OCI-LY7 (cell line): Measurements from ENCODE around the gene C1orf21. TPM values are rescaled to one million over a fixed set of nuclear protein-coding genes. Genes with fewer than 3 reads are reported as not detected.

Experiments
- BruUV-seq: library from RNA; stranded (reverse); fragments of 400-500 nt; replicated peaks from 2 replicates; lab custom pipeline; 2021; lab: Mats Ljungman, UMichigan
- CTCF ChIA-PET: fragments of 300-600 bp; sonication (Branson Sonifier 250); formaldehyde crosslinking; loops from one replicate; lab custom pipeline; 2022; ENCODE audit warnings: antibody characterized with exemption; ENCODE audit not compliant: unreplicated experiment; lab: Charles Lee
- POLR2A ChIA-PET: fragments of 300-600 bp; sonication (Branson Sonifier 250); formaldehyde crosslinking; loops from one replicate; lab custom pipeline; 2022; ENCODE audit warnings: antibody characterized with exemption; lab: Charles Lee
- DNase-seq: peaks from one replicate; pipeline ENCODE4 v3.0.0-alpha.2; 2015; ENCODE audit warnings: low spot score
- H2AFZ ChIP-seq: fragments of 200-600 bp; sonication (generic), shearing (Covaris generic); 2 replicates; pipeline ENCODE4 v1.6.1; 2014; ENCODE audit warnings: mild to moderate bottlenecking, antibody characterized with exemption, low read length, moderate library complexity
- H3K27ac ChIP-seq: fragments of 200-600 bp; sonication (generic); 2 replicates; pipeline ENCODE4 v1.5.1; 2014; ENCODE audit warnings: mixed run types, low read depth, mild to moderate bottlenecking, moderate library complexity, low read length, inconsistent platforms; ENCODE audit not compliant: poor library complexity, severe bottlenecking
- H3K36me3 ChIP-seq: fragments of 200-600 bp; sonication (generic); 2 replicates; pipeline ENCODE4 v1.6.1; 2014; ENCODE audit warnings: mild to moderate bottlenecking, antibody characterized with exemption, low read length, moderate library complexity, mixed read lengths; ENCODE audit not compliant: insufficient read depth
- H3K4me1 ChIP-seq: fragments of 200-600 bp; sonication (generic); 2 replicates; pipeline ENCODE4 v1.5.1; 2014; ENCODE audit warnings: mild to moderate bottlenecking, low read length; ENCODE audit not compliant: insufficient read depth, poor library complexity, severe bottlenecking
- H3K4me2 ChIP-seq: fragments of 200-600 bp; sonication (generic); 2 replicates; pipeline ENCODE4 v1.6.1; 2014; ENCODE audit warnings: mild to moderate bottlenecking, low read length
- H3K4me3 ChIP-seq: fragments of 200-600 bp; sonication (generic); 2 replicates; pipeline ENCODE4 v1.5.1; 2014; ENCODE audit warnings: mild to moderate bottlenecking, low read depth, low read length; ENCODE audit not compliant: poor library complexity, severe bottlenecking
- H3K79me2 ChIP-seq: fragments of 200-600 bp; sonication (generic); 2 replicates; pipeline ENCODE4 v1.6.1; 2016; ENCODE audit warnings: low read depth, mild to moderate bottlenecking, low read length, moderate library complexity, mixed read lengths; ENCODE audit not compliant: insufficient read depth
- H3K9me2 ChIP-seq: fragments of 200-600 bp; sonication (generic); 2 replicates; pipeline ENCODE4 v1.6.1; 2016; ENCODE audit warnings: mild to moderate bottlenecking, low read length, mixed read lengths; ENCODE audit not compliant: insufficient read depth
- H3K9me3 ChIP-seq: fragments of 200-600 bp; sonication (generic); 2 replicates; pipeline ENCODE4 v1.6.1; 2014; ENCODE audit warnings: mild to moderate bottlenecking, mixed run types, low read length, mixed read lengths
- H4K20me1 ChIP-seq: fragments of 200-600 bp; sonication (generic); 2 replicates; pipeline ENCODE4 v1.6.1; 2014; ENCODE audit warnings: mild to moderate bottlenecking, antibody characterized with exemption, low read length, moderate library complexity, mixed read lengths; ENCODE audit not compliant: insufficient read depth
- EZH2phosphoT487 ChIP-seq: fragments of 200-600 bp; sonication (generic); IDR thresholded peaks from 2 replicates; pipeline ENCODE4 v1.6.1; 2018; ENCODE audit warnings: low read depth, borderline replicate concordance, mild to moderate bottlenecking, mixed run types, antibody characterized with exemption, low read length, moderate library complexity, mixed read lengths
- intact Hi-C: fragments of 100-400 bp; cut with micrococcal nuclease; formaldehyde crosslinking; loops from one replicate; pipeline ENCODE4 v1.10.0; 2022; ENCODE audit not compliant: unreplicated experiment
- total RNA-seq, 2 experiments: library from RNA; depleted of rRNA in 1 of 2; stranded (reverse); fragments of >200 nt in 1 of 2; shearing (Covaris generic) in 1 of 2; gene quantifications; 2 replicates each; pipeline ENCODE4 v1.2.3, GENCODE V29; 2014 to 2022
- TF ChIP-seq, protein P1 (sequence below): fragments of 200-600 bp; sonication (generic); conservative IDR thresholded peaks from 2 replicates; pipeline ENCODE4 v1.5.1; 2014; ENCODE audit warnings: mild to moderate bottlenecking, antibody characterized with exemption, low read length, moderate library complexity, mixed read lengths

Gene C1orf21
- total RNA-seq, 2 experiments from 2014 or later: not detected

DNA sequence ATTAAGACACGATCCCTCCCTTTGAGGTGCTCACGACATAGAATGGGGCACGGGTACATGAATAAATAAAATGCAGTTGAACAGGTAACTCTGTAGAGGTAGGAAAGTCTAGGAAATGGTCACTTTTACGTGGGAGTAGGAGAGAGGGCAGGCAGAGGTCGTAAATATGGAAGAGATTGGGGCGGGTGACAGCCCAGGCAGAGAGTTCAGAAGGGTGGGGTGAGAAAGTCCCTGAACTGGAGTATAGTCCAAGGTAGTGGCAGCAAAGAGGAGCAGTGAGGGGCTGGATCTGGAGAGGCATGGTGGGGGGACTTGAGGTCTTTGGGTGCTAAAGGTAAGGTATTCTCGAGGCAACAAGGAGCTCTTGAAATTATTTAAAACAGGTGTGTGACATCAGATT lies 147.9 kb downstream of the C1orf21 start:
- ChIA-PET POLR2A (no interaction called here), CTCF (no interaction called here)
- H3K4me3 ChIP-seq: no peak overlapping the region
- H3K4me2 ChIP-seq: no peak overlapping the region
- no peaks in the 10 kb centered on the region for H3K9me2 ChIP-seq
- no peak overlapping the region for H2AFZ ChIP-seq
- no TSS peak for BruUV-seq
- DNase-seq: no peak
- H3K4me1 ChIP-seq: no peaks in the 10 kb centered on the region
- intact Hi-C loops: no loop called here
- TF ChIP-seq EZH2phosphoT487: no peak
- TF ChIP-seq, protein P1, sequence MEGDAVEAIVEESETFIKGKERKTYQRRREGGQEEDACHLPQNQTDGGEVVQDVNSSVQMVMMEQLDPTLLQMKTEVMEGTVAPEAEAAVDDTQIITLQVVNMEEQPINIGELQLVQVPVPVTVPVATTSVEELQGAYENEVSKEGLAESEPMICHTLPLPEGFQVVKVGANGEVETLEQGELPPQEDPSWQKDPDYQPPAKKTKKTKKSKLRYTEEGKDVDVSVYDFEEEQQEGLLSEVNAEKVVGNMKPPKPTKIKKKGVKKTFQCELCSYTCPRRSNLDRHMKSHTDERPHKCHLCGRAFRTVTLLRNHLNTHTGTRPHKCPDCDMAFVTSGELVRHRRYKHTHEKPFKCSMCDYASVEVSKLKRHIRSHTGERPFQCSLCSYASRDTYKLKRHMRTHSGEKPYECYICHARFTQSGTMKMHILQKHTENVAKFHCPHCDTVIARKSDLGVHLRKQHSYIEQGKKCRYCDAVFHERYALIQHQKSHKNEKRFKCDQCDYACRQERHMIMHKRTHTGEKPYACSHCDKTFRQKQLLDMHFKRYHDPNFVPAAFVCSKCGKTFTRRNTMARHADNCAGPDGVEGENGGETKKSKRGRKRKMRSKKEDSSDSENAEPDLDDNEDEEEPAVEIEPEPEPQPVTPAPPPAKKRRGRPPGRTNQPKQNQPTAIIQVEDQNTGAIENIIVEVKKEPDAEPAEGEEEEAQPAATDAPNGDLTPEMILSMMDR: no peak
- no peaks in the 10 kb centered on the region for H4K20me1 ChIP-seq
- H3K27ac ChIP-seq: no peak overlapping the region
- H3K9me3 ChIP-seq: no peaks in the 10 kb centered on the region
- H3K79me2 ChIP-seq: no peaks in the 10 kb centered on the region
- no peaks in the 10 kb centered on the region for H3K36me3 ChIP-seq

DNA sequence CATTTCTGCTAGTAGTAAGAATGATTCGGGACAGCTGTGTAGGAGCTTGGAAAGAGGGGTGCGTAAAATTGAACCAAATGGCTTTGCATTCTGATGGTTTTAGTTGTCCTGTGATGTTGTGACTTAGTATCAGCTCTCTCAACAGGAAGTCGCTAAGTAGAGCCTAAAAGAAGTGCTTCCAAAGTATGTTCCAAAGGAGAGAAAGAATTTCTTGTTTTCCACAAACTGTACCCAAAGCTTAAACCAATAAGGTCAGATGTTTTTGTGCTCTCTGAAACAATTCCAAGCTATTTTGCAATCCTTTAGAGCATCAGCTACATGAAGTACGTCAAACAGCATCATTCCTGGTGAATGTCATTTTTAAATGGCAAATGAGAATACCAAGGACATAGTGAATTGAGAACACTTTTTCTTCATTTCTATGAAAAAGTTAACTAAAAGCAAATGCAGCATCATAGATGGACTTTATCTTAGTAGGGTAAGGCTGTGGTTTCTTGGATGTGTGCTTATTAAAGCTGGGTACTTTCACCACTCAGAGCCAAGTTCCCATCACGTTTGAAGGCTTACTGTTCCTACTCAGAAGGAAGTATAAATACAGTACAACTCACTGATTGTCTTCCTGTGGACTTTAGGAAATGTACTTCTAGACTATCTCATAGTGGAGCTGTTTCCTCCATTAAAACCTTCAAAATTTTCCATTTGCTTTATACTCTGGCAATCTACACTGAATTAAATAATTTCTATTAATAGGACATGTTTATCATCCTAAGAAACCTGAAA lies 148.6 kb downstream of the C1orf21 start:
- Histone ChIP-seq H3K4me3 (no peak overlapping the region), H3K9me2 (no peaks in the 10 kb centered on the region), H3K36me3 (no peaks in the 10 kb centered on the region), H2AFZ (no peak overlapping the region), H3K9me3 (no peaks in the 10 kb centered on the region), H3K4me2 (no peak overlapping the region), H4K20me1 (no peaks in the 10 kb centered on the region), H3K79me2 (no peaks in the 10 kb centered on the region), H3K27ac (no peak overlapping the region), H3K4me1 (no peaks in the 10 kb centered on the region)
- ChIA-PET CTCF (no interaction called here), POLR2A (no interaction called here)
- no TSS peak for BruUV-seq
- no peak for DNase-seq
- TF ChIP-seq EZH2phosphoT487: no peak
- intact Hi-C loops: no loop called here

DNA sequence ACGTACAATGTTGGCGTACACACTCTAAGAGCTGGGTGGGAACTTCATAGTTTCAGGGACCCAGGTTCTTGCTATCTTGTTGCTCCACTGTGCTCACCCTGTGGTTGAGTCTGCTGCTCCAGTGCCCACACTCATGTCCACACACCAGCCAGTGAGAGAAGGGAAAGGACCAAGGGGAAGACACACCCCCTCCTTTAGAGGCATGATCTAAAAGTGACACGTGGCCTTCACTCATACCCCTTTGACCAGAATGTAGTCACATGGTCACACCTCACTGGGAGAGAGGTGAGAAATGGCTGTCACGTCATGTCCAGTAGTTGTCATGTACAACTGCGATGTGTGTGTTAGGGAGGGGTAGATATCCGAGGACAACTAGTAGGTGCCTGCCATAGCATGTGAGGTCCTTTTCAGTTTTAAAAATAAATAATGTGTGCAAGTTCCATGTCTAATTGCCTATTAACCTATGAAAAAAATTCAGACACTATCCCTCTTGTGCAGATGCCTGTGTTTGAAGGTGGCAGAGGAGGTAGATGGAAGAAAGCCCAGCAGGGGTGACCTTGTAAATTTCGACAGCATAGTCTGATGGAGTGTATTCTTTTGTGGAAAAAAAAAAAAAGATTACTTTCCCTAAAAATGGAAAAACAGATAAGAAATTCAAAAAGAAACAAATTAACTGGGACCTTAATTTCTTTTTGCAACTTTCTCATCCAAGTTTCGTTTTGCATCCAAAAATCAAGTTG lies 149.6 kb downstream of the C1orf21 start:
- H3K9me2 ChIP-seq: no peaks in the 10 kb centered on the region
- ChIA-PET CTCF (no interaction called here), POLR2A (no interaction called here)
- intact Hi-C loops: no loop called here
- no TSS peak for BruUV-seq
- no peaks in the 10 kb centered on the region for H3K79me2 ChIP-seq
- H2AFZ ChIP-seq: no peak overlapping the region
- DNase-seq: no peak
- H3K4me1 ChIP-seq: no peaks in the 10 kb centered on the region
- H3K4me2 ChIP-seq: no peak overlapping the region
- no peaks in the 10 kb centered on the region for H3K36me3 ChIP-seq
- H4K20me1 ChIP-seq: no peaks in the 10 kb centered on the region
- no peaks in the 10 kb centered on the region for H3K9me3 ChIP-seq
- TF ChIP-seq, protein P1: no peak
- no peak for TF ChIP-seq EZH2phosphoT487
- H3K27ac ChIP-seq: no peak overlapping the region
- no peak overlapping the region for H3K4me3 ChIP-seq
